ENCODE data around the gene TSPAN18. TPM values are rescaled to one million over a fixed set of nuclear protein-coding genes. Genes with fewer than 3 reads are reported as not detected.

Gene TSPAN18
- total and polyA plus RNA-seq, 2 of the 8 experiments (the other 6 are each of a cell fraction or from before 2014, with no cell fraction given): 5.2 to 10.2 TPM

GRCh38 chr11:44816761-44817160, 90.0 kb downstream of the TSPAN18 start:
- Histone ChIP-seq H3K4me1 (replicated peaks in 1 of 4; ENCODE audit: control insufficient read depth in 3 of 4, insufficient read depth in 4 of 4, low read length in 3 of 4) (no peaks in the 10 kb centered on the region), H2BK15ac (ENCODE audit: low read length) (no peak overlapping the region), H3K18ac (ENCODE audit: extremely low read depth, low read length) (peak overlapping the region; percentile 27; the same call in 1 of the 2 replicates), H3K9me3 (ENCODE audit: insufficient read depth in 2 of 2, low read depth in 1 of 2, low read length in 1 of 2) (no peaks in the 10 kb centered on the region), H4K8ac (ENCODE audit: extremely low read depth, insufficient read depth, low read length) (no peak overlapping the region), H3K56ac (replicated peaks; ENCODE audit: insufficient read length, low read depth, low read length) (no peak overlapping the region), H2AFZ (ENCODE audit: low read length) (no peak overlapping the region), H3K27me3 (replicated peaks in 1 of 4; ENCODE audit: control insufficient read depth in 3 of 4, extremely low read depth in 1 of 4, insufficient read depth in 3 of 4, low read length in 3 of 4) (no peaks in the 10 kb centered on the region), H3K23me2 (ENCODE audit: low read depth, low read length) (no peaks in the 10 kb centered on the region), H3K36me3 (ENCODE audit: control insufficient read depth in 2 of 4, insufficient read depth in 4 of 4, low read length in 3 of 4) (no peaks in the 10 kb centered on the region), H2AK5ac (ENCODE audit: low read depth, low read length) (peak overlapping the region; percentile 82), H3K79me2 (ENCODE audit: control insufficient read depth in 1 of 2, insufficient read depth in 2 of 2, low read length in 2 of 2) (no peaks in the 10 kb centered on the region), H3K4me3 (ENCODE audit: extremely low read depth in 1 of 4, insufficient read depth in 2 of 4, low read depth in 3 of 4, low read length in 4 of 4) (no peak overlapping the region), H4K91ac (replicated peaks; ENCODE audit: insufficient read length, low read length) (no peak overlapping the region), H3K4ac (replicated peaks; ENCODE audit: insufficient read length, low read depth, low read length) (no peak overlapping the region), H3K79me1 (ENCODE audit: low read depth, low read length) (no peaks in the 10 kb centered on the region), H2BK120ac (replicated peaks; ENCODE audit: low read depth, low read length) (no peak overlapping the region), H2BK12ac (ENCODE audit: low read depth, low read length) (0 out of 2 replicates have a peak overlapping the region, but pooled peaks have one; percentile 41), H3K23ac (ENCODE audit: insufficient read length) (no peak overlapping the region), H2BK5ac (ENCODE audit: low read depth, low read length) (no peak overlapping the region), H4K20me1 (replicated peaks in 1 of 2; ENCODE audit: control insufficient read depth in 1 of 2, insufficient read depth in 2 of 2, low read length in 2 of 2) (no peaks in the 10 kb centered on the region), H3K14ac (ENCODE audit: insufficient read length) (no peak overlapping the region), H4K5ac (ENCODE audit: insufficient read length, low read depth, low read length) (no peak overlapping the region), H2BK20ac (ENCODE audit: low read length) (no peak overlapping the region), H3K4me2 (ENCODE audit: insufficient read depth in 1 of 2, low read depth in 2 of 2, low read length in 2 of 2) (no peak overlapping the region), H3K27ac (ENCODE audit: low read depth, low read length) (no peak overlapping the region), H3K9ac (replicated peaks in 1 of 4; ENCODE audit: extremely low read depth in 1 of 4, low read depth in 3 of 4, low read length in 3 of 4) (no peak overlapping the region)
- no peak for FAIRE-seq
- no peak for DNase-seq (ENCODE audit: low read depth in 1 of 2, low spot score in 2 of 2)
- WGBS, 2 experiments (ENCODE audit: extremely low coverage in 1 of 2, insufficient coverage in 1 of 2, insufficient read length in 1 of 2, insufficient replicate concordance in 2 of 2, low coverage in 1 of 2, low lambda C conversion rate in 2 of 2, missing lambda C conversion rate in 1 of 2): 98% methylated on average over 3 of the region's 3 CpGs; no CpG with 5 or more reads in 1 of the 2 experiments
- ChIA-PET CTCF (ENCODE audit: partially characterized antibody) (interaction anchor here (1.8 to 2.8 kb wide), 4 partner anchors 19 to 195 kb away, joined by 7 to 9 read pairs (median 8); no protein-coding TSS in a partner anchor), POLR2A (ENCODE audit: partially characterized antibody) (interaction anchor here (1.2 to 2.1 kb wide), 2 partner anchors 15 to 68 kb away, joined by 4 to 5 read pairs; no protein-coding TSS in a partner anchor)
- TF ChIP-seq ASH2L (IDR thresholded peaks at IDR 0.05; ENCODE audit: low read length): no peak
- TF ChIP-seq NANOG (IDR thresholded peaks at IDR 0.05; ENCODE audit: insufficient read depth, low read depth, low read length, poor library complexity, severe bottlenecking): no peak
- no peak for TF ChIP-seq YY1 (IDR thresholded peaks at IDR 0.05; ENCODE audit: low read depth, low read length)
- no peak for TF ChIP-seq PHF8 (conservative IDR thresholded peaks at IDR 0.05; ENCODE audit: low read depth, low read length)
- no peak for TF ChIP-seq CTBP2 (IDR thresholded peaks at IDR 0.05; ENCODE audit: borderline replicate concordance, insufficient read depth, insufficient read length, low read length)
- no peak for TF ChIP-seq SIRT6 (IDR thresholded peaks at IDR 0.05; ENCODE audit: low read length)
- TF ChIP-seq SIN3A (conservative IDR thresholded peaks at IDR 0.05 in 1 of 2, IDR thresholded peaks at IDR 0.05 in 1 of 2; ENCODE audit: low read depth in 1 of 2, low read length in 2 of 2): no peak
- no peak for TF ChIP-seq TAF7 (optimal IDR thresholded peaks at IDR 0.05; ENCODE audit: borderline replicate concordance, low read depth, low read length)
- no peak for TF ChIP-seq GTF2F1 (IDR thresholded peaks at IDR 0.05; ENCODE audit: borderline replicate concordance, low read depth, low read length)
- TF ChIP-seq BACH1 (IDR thresholded peaks at IDR 0.05; ENCODE audit: low read length): no peak
- no peak for TF ChIP-seq GABPA (IDR thresholded peaks at IDR 0.05; ENCODE audit: borderline replicate concordance, insufficient read depth, low read length)
